H4 (cell line): ENCODE results near the gene RPRML. TPM values are rescaled to one million over a fixed set of nuclear protein-coding genes. Genes with fewer than 3 reads are reported as not detected.
"Not testable (repeated sequence)": the region's sequence is repeated elsewhere in the genome, so short reads cannot be mapped to it uniquely, and the experiment has no call there.

Source experiments
- DNase-seq: peaks from one replicate; pipeline ENCODE4 v3.0.0-alpha.2; 2015; ENCODE audit warnings: low spot score
- total RNA-seq: library from RNA; depleted of rRNA; stranded (reverse); fragments of >200 nt; shearing (Covaris generic); gene quantifications from 2 replicates; pipeline ENCODE4 v1.2.3, GENCODE V29; 2014

RPRML gene
- total RNA-seq, 1 experiment from 2014 or later: 1.3 TPM

DNA sequence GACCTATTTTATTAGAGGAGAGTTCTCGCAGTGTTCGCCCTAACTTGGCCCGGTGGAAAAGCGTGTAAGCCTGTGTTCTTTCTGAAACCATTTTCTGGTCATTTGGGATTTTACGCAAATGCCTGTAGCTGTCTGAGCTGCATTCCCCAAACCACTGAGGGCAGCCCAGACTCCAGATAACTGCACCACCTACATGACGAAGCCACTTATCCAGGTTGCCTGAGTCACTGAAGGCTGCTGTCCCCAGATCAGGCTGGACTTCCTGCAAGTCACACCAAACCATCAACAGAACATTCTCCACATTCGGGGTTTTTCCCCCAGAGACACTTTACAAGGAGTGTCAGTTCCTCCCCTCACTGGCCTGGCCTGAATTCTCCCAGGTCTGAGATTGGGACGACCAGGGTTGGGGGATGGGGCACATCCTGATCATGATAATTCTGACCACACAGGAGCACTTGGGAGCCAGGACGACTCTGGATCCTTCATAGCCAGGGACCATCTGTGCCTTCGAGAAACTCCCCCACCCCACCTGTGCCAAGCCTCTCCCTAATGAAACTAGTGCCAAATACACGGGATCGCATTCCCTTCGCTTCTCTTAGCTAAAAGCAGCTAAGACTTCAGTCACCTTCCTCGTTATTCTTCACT, 2.3 kb downstream of the RPRML start:
- DNase-seq: peak; percentile 68

DNA sequence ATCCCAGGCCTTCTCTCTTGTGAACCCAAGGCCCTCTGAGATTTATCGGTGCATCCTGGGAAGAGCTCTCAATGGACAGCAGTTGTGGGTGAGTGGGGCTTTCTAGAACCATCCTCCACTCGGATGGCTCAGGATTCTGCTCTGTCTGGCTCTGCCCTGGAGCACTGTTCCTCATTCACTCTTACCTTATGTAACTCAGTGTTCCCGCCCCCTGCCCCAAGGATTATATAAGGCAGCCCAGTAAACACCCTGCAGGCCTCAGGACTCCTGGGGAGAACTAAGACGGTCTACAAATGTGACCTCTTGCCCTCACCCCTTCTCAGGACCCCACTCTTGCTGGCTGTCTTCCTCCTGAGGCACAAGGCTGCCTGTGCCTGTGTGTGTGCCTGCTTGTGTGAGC, 3.8 kb downstream of the RPRML start:
- DNase-seq: no peak

GRCh38 chr17:46974086-46974485, 5.0 kb downstream of the RPRML start:
- DNase-seq: no peak

DNA sequence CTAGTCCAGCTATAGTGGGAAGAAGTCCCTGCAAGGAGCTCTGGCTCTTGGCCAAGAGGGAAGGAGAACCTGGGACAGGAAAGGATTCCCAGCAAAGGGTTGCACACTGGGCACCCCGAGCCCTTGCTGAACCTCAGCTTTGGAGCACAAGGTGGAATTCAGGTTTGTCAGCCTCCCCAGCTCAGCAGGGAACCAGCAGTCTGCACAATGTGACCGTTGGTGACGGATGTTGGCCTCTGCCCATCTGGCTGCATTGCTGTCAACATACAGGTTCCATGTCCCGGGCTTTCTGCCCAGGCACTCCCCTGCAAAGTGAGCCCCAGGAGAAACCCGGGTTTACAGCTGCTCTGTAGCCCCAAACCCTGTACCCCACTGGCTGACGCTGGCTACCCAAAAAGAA, 6.7 kb downstream of the RPRML start:
- DNase-seq: no peak

- DNase-seq: no peak
These were observed 7.3 kb downstream of the RPRML start for GRCh38 chr17:46971647-46972300.

- no peak for DNase-seq
These were observed 10.2 kb downstream of the RPRML start for GRCh38 chr17:46968896-46969295.

DNA sequence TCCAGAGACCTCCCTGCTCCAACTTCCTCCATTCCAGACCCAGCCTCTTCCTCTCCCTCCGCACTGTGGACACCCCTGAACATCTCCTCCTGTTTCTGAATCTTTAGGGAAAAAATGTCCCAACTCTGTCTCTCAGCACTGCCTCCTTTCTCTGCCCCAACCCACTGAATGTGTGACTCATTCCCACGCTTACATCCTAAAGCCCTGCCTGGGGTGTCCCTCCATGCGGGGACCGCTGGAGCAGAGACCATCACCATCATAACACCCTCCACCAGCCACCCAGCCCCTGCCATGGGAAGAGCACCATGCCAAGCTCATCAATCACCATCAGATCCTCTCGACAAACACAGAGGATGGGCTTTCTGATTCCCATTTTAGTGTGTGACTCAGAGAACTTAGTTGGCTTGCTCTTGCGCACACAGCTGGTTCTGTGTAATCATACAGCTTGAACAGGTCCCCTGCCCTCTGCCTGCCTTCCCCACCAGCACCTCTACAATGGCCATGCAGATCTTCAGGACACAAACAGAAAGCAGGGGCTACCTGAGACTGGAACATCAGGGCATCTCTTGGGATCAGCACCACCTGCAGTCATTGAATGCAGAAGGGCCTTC, 10.7 kb downstream of the RPRML start:
- DNase-seq: no peak

DNA sequence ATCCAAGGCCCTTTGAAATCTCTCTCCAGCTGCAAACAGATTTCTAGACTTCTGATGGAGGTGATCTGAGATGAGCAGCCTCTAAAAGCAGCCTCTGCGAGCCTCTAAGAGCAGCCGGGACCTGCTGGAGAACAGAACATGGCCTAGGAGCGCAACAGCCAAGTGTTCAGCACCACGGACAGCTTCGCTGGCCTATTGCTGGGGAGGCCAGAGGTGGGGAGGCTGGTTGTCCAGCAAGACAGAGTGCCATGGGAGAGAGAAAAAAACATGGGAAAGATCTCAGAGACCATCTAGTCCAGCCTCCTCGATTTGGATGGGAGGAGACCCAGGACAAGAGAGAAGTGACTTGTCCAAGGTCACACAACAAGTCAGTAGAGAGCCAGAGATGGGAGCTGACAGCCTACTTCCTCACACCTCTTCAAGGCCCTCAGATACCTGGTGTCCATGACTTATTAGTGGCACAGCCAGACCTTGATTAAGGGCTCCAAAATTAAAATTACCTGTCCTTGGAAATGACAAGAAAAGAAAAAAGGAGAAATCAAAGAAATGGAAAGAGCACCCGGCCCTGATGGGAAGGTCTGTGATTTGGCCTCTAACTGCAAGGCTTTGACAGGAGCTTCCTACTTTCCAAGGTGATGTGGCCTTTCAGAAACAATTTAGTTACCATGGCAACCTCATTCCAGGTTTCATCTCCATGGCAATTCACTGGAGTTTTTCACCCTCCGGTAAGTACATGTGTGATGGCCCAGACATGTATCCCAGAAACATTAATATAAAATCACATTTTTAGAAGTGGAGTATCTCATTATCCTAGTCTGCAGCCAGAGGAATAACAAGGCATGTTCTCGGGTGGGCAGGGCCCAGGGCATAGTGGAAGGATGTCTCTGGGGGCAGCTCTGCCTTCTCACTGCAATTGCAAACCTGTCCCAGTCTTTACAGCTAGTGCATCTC, 14.5 kb downstream of the RPRML start:
- no peak for DNase-seq

- DNase-seq: no peak
These were observed 15.5 kb downstream of the RPRML start for GRCh38 chr17:46963571-46963970.

GRCh38 chr17:46962374-46962790, 16.7 kb downstream of the RPRML start:
- peak; percentile 95 for DNase-seq

GRCh38 chr17:46960152-46960551, 18.9 kb downstream of the RPRML start:
- no peak for DNase-seq

DNA sequence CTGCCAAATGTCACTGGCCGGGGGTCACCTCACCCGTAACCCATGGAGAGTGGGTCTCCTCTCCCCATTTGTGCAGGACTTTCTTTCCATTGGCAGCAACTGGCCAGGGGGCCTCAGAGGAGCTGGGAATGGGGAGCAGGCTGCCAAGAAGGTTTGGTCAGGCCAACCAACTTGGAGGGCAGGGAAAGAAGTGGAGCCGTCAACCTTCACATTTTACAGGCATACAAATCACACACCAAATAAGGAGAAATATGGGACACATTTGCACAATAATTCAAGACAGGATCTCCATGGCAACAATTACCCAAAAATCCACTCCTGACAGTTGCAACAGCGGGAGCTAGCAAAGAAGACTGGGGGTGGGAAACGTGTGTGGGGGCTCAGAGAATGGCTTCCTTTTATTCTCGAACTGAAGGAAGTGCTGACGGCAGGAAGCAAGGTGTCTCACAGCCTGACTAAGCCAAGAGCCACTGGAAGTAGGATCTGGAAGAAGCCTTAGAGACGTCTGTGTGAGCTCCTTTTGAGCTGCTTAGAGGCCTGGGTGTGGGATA, 20.9 kb downstream of the RPRML start:
- no peak for DNase-seq

DNA sequence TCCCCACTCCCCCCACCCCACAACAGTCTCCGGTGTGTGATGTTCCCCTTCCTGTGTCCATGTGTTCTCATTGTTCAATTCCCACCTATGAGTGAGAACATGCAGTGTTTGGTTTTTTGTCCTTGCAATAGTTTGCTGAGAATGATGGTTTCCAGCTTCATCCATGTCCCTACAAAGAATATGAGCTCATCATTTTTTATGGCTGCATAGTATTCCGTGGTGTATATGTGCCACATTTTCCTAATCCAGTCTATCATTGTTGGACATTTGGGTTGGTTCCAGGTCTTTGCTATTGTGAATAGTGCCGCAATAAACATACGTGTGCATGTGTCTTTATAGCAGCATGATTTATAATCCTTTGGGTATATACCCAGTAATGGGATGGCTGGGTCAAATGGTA, 25.9 kb downstream of the RPRML start:
- not testable (repeated sequence) for DNase-seq

DNA sequence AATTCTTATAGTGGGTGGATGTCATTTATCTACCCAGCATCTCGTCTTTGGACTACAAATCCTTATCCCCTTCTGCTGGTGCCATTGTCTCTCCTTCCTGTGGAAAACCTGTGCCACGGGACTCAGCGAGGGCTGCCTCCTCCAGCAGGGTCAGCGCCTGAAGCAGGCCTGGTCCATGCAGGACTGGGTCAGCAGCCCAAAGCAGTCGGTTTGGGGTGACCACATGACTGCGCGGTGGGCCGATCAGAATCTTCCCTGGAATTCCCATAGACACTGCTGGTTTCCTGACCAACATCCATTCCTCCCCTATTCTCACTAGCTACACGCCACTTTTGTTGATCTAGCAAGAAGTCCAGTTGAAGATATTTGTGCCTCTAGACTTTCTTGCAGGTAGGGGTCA, 26.9 kb downstream of the RPRML start:
- DNase-seq: no peak

GRCh38 chr17:46951706-46952105, 27.3 kb downstream of the RPRML start:
- DNase-seq: no peak

GRCh38 chr17:46950997-46951621, 27.9 kb downstream of the RPRML start:
- DNase-seq: no peak

- DNase-seq: no peak
These were observed 28.6 kb downstream of the RPRML start for GRCh38 chr17:46950342-46950996.

DNA sequence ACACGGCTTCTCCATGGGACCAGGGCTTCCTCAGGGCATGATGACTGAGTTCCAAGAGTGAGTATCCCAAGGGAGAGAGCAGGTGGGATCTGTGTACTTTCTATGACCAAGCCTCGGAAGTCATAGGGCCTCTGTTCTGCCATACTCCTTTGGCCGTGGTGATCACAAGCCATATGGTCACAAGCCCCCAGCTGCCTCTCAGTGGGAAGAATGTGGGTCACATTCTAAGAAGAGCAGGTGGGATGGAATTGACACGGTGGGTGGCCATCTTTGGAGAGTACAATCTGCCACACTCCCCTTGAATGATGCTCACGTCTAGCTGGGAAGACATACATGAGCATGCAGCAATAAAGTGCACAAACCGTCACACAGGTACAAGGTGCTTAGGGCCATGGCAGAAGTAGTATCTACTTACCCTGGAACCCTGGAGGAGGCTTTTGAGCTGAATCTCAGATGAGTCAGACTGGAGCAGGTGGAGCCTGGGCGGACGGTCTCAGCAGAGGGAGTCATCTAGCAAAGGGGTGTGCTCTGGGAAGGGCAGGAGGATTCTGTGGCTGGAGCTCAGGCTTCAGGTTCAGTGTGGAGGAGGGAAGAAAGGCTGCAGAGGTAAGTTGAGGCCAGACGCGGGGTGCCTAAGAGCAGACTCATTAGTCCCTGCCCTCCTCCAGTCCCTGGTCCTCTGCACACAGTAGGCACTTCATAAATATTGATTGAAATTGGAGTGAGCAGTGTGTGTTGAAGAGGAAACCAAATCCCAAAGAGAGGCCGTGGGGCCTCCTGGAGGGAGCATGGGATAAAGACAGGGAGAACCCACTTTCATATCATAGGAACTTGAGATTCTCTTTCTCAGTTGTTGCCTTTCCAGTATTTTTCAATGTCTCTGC, 29.5 kb downstream of the RPRML start:
- no peak for DNase-seq

GRCh38 chr17:46948544-46948943, 30.5 kb downstream of the RPRML start:
- no peak for DNase-seq

- no peak for DNase-seq
These were observed 31.8 kb downstream of the RPRML start for GRCh38 chr17:46947216-46947615.
